IPS-20b (cell line): ENCODE results near the gene RPL15.
"Not testable (repeated sequence)": the region's sequence is repeated elsewhere in the genome, so short reads cannot be mapped to it uniquely, and the experiment has no call there.

Experiments
- H3K27ac ChIP-seq: one replicate; pipeline ENCODE4 v1.5.1; 2013; ENCODE audit warnings: low read length
- H3K27me3 ChIP-seq: 2 replicates; pipeline ENCODE4 v1.6.1; 2013; ENCODE audit warnings: mild to moderate bottlenecking, low read length, inconsistent platforms; ENCODE audit not compliant: insufficient read depth
- H3K36me3 ChIP-seq: 2 replicates; pipeline ENCODE4 v1.6.1; 2013; ENCODE audit warnings: low read depth, mild to moderate bottlenecking, inconsistent platforms, low read length, moderate library complexity; ENCODE audit not compliant: insufficient read depth
- H3K4me1 ChIP-seq: 2 replicates; pipeline ENCODE4 v1.6.1; 2013; ENCODE audit warnings: mild to moderate bottlenecking, control low read depth, inconsistent platforms, low read length, moderate library complexity; ENCODE audit not compliant: insufficient read depth
- H3K4me3 ChIP-seq: 2 replicates; pipeline ENCODE4 v1.5.1; 2013; ENCODE audit warnings: mild to moderate bottlenecking, low read length, inconsistent platforms
- H3K9ac ChIP-seq: 2 replicates; pipeline ENCODE4 v1.6.1; 2013; ENCODE audit warnings: low read depth, mild to moderate bottlenecking, inconsistent platforms, low read length, moderate library complexity
- H3K9me3 ChIP-seq: 2 replicates; pipeline ENCODE4 v1.6.1; 2013; ENCODE audit warnings: mild to moderate bottlenecking, low read depth, low read length, inconsistent platforms; ENCODE audit not compliant: insufficient read depth

Gene RPL15

DNA sequence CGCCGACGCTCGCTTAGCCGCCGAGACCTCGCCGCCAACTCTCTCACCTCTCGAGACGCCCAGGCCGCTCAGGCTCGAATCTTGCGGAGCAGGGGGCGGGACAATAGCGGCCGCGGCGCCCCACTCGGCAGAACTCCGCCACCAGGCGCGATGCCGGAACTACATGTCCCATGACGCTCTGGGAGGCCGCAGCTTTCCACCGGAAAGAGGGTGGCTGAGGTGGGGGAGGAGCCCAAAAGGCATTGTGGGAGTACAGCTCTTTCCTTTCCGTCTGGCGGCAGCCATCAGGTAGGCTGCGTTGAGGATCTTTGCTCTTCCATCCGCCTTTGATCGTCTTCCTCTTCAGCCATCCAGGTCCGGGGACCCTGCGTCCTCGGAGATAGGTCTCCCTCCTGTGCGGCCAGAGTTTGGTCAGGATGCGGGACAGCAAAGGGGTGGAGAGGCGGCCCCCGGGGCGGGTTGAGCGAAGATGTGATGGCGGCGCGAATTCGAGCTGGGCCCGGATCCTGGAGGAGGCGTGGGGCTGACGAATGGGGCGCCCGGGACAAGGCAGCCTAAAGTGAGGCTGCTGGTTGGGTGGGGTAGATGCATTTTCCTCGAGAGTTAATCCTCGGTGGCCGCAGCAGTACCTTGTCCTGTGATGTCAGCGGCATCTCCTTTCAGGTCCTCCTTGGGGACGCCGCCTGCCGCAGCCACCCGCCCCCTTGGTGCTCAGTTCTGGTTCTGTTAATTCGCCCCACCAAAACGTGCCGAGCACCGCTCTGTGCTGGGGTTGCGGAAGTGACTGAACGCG lies at the start of gene RPL15, which contains the start of gene NKIRAS1:
Gene RPL15, plus strand, starts transcription at position 247 of the 793 bp plus-strand sequence. CDS start 728 bp downstream, outside the sequence.
Gene NKIRAS1, minus strand, starts transcription at position 105 of the 793 bp plus-strand sequence. CDS start 6,086 bp downstream, outside the sequence.
- H3K4me3 ChIP-seq: peak within 1 kb of the TSS; percentile 100
- peak within 1 kb of the TSS; percentile 87 for H3K27ac ChIP-seq
- peaks cover 43% of the 10 kb centered on the region for H3K36me3 ChIP-seq
- H3K27me3 ChIP-seq: peaks cover 11% of the 10 kb centered on the region; the same call in 1 of the 2 replicates
- no peaks in the 10 kb centered on the region for H3K9me3 ChIP-seq
- peak within 1 kb of the TSS; percentile 99 for H3K9ac ChIP-seq
- peaks cover 9% of the 10 kb centered on the region for H3K4me1 ChIP-seq

DNA sequence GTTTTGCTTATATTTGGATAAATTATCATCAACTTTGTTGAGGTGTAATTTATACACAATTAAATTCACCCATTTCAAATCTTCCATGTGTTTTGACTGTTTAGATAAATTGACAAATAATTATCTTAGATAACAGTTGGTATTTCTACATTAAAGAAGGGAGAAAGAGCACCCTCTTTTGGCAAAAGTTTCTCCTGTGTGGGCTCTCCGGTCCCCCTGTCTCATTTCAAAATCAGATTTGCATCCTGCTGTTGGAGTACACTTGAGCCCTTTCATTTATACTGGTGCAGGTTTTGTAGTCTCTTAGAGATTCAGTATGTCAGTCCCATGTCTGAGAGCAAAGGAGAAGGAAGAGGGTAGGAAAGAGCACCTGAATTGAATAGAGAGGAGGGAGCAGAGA lies 49.5 kb upstream of the RPL15 start:
- no peak overlapping the region for H3K27ac ChIP-seq
- no peaks in the 10 kb centered on the region; the same call in 1 of the 2 replicates for H3K9me3 ChIP-seq
- H3K9ac ChIP-seq: no peak overlapping the region
- no peaks in the 10 kb centered on the region for H3K27me3 ChIP-seq
- H3K4me1 ChIP-seq: peaks cover 17% of the 10 kb centered on the region
- H3K4me3 ChIP-seq: no peak overlapping the region
- H3K36me3 ChIP-seq: no peaks in the 10 kb centered on the region

DNA sequence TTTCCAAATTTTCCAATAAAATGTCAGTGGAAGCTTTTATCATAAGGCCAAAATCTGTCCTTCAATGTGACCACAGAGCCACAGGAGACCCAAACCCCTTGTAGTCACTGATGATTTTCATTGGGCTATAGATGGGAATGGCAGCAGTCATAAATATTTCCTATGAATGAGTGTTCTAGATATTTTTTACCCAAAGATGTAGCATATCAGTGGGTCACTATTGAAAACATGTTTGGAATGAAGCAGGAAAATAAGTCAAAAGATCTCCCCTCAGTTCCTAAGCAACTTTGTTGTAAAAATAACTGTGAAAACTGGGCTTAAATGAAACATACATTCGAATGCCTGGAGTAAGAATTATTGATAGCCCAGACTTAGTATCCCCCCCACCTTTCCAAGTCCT lies 49.1 kb upstream of the RPL15 start:
- no peak overlapping the region for H3K4me3 ChIP-seq
- no peak overlapping the region for H3K27ac ChIP-seq
- H3K36me3 ChIP-seq: no peaks in the 10 kb centered on the region
- H3K27me3 ChIP-seq: no peaks in the 10 kb centered on the region
- H3K9ac ChIP-seq: no peak overlapping the region
- peaks cover 17% of the 10 kb centered on the region for H3K4me1 ChIP-seq
- no peaks in the 10 kb centered on the region; the same call in 1 of the 2 replicates for H3K9me3 ChIP-seq

DNA sequence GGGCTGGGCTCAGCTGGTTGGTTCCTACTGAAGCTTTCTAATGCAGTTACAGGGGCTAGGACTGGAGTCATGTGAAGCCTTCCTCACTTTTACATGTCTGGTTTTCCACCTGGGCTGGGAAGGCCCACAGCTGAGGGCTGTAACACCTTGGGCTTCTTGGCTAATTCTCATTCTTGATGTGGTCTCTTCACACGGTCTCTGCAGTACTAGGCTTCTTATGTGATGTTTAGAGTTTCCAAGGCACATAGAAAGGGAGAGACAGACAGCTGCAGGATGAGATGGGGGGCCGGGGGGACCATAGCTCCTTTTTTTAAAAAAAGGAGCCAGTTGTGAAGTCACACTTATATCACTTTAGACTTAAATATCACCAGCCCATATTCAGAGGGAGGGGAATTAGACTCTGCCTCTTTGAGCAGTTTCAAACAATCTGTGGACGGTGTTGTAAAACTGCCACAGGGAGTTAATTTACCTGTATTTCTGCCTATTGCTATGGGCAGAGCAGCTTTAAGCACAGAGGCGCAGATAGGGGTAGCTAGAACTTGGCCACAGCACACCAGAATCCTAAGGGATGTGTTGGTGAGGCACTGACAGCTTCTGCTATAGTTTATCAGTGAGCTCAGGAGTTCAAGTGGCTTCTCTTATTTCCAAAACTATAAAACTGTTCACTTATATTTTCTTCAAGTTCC lies 46.8 kb upstream of the RPL15 start:
- Histone ChIP-seq H3K27ac (no peak overlapping the region), H3K4me1 (peaks cover 15% of the 10 kb centered on the region), H3K36me3 (no peaks in the 10 kb centered on the region), H3K9me3 (no peaks in the 10 kb centered on the region; the same call in 1 of the 2 replicates), H3K4me3 (no peak overlapping the region), H3K9ac (no peak overlapping the region), H3K27me3 (no peaks in the 10 kb centered on the region)

DNA sequence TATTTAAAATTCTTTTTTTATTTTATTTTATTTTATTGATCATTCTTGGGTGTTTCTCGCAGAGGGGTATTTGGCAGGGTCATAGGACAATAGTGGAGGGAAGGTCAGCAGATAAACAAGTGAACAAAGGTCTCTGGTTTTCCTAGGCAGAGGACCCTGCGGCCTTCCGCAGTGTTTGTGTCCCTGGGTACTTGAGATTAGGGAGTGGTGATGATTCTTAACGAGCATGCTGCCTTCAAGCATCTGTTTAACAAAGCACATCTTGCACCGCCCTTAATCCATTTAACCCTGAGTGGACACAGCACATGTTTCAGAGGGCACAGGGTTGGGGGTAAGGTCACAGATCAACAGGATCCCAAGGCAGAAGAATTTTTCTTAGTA lies 46.3 kb upstream of the RPL15 start:
- not testable (repeated sequence) for H3K9ac ChIP-seq, H3K4me1 ChIP-seq, H3K27ac ChIP-seq, H3K36me3 ChIP-seq, H3K27me3 ChIP-seq, H3K9me3 ChIP-seq, H3K4me3 ChIP-seq

DNA sequence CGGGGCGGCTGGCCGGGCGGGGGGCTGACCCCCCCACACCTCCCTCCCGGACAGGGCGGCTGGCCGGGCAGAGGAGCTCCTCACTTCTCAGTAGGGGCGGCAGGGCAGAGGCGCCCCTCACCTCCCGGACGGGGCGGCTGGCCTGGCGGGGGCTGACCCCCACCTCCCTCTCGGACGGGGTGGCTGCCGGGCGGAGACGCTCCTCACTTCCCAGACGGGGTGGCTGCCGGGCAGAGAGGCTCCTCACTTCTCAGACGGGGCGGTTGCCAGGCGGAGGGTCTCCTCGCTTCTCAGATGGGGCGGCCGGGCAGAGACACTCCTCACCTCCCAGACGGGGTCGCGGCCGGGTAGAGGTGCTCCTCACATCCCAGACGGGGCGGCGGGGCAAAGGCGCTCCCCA lies 45.6 kb upstream of the RPL15 start:
- H3K27ac ChIP-seq, H3K4me1 ChIP-seq, H3K4me3 ChIP-seq, H3K36me3 ChIP-seq, H3K9ac ChIP-seq, H3K9me3 ChIP-seq, H3K27me3 ChIP-seq: not testable (repeated sequence)

DNA sequence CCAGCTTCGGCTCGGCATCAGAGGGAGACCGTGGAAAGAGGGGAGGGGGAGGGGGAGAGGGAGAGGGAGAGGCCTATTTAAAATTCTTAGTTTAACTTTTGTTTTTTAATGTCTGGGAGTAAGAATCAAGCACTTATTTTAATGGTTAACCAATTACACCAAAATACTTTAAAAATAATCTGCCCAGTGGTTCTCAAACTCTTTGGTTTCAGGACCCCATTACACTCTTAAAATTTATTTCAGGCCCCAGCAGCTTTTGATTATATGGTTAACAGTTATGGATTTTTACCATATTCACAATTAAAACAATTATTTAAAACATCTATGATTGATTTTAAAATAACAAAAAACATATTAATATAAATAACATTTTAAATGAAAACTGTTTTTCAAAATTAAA lies 44.6 kb upstream of the RPL15 start:
- H3K4me3 ChIP-seq: no peak overlapping the region
- no peaks in the 10 kb centered on the region for H3K36me3 ChIP-seq
- no peak overlapping the region for H3K9ac ChIP-seq
- no peak overlapping the region for H3K27ac ChIP-seq
- H3K4me1 ChIP-seq: no peaks in the 10 kb centered on the region; the same call in 1 of the 2 replicates
- H3K27me3 ChIP-seq: no peaks in the 10 kb centered on the region
- no peaks in the 10 kb centered on the region; the same call in 1 of the 2 replicates for H3K9me3 ChIP-seq

DNA sequence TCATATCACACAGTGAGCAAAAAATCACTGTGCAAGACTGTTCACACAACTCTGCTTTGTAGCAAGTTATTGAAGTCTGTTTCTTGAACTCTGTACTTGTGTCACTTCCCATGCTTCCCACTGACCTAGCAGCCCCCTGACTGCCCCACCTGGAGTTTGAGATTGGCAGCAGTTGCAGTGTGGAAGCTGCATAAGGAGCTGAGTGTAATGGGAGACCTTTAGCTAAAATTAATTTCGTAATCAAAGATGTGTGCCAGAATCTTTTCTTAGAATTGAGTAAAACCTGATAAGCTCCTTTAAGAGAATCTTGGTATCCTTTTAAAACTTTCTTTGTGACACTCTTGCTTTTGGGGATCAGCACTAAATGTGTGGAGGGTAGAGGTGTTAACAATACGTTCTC lies 43.0 kb upstream of the RPL15 start:
- H3K27ac ChIP-seq: no peak overlapping the region
- peaks cover 10% of the 10 kb centered on the region for H3K9me3 ChIP-seq
- no peaks in the 10 kb centered on the region for H3K27me3 ChIP-seq
- no peak overlapping the region for H3K4me3 ChIP-seq
- H3K4me1 ChIP-seq: no peaks in the 10 kb centered on the region
- H3K9ac ChIP-seq: no peak overlapping the region
- peaks cover 11% of the 10 kb centered on the region for H3K36me3 ChIP-seq

DNA sequence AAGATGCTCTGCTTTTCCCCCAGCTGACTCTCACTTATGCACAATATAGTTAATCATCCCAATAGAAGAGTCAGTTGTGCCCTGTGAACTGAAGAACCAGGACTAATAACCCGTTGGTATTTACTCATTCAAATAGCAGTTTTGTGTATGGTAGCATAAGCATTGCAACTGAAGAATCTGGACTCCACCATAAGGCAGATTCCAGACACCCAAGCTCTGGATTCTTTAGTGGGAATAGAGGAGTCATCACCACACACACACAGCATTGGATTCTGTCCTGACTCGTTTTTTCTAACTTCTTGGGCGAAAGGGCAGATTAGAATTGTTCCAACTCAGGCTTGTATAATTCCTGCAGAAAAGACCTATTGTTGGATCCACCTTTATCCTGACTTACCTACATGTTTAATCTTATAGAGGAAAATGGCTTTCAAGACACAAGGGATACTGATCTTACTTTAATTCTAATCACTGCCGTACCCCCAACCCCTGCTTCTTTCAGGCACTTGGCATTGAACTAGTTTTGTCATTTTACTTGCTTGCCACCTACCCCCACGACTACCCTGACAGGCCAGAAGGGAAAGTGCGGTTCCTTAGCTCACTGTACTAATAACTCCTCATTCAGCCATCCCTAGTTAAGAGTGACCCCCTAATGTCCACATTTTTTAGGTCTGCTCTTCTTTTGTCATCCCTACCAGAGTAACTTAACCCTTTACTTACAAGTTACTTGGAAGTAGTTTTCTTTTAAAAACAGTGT lies 42.4 kb upstream of the RPL15 start:
- Histone ChIP-seq H3K9me3 (peaks cover 11% of the 10 kb centered on the region), H3K27me3 (no peaks in the 10 kb centered on the region), H3K9ac (no peak overlapping the region), H3K27ac (no peak overlapping the region), H3K4me3 (no peak overlapping the region), H3K4me1 (no peaks in the 10 kb centered on the region), H3K36me3 (peaks cover 17% of the 10 kb centered on the region)

DNA sequence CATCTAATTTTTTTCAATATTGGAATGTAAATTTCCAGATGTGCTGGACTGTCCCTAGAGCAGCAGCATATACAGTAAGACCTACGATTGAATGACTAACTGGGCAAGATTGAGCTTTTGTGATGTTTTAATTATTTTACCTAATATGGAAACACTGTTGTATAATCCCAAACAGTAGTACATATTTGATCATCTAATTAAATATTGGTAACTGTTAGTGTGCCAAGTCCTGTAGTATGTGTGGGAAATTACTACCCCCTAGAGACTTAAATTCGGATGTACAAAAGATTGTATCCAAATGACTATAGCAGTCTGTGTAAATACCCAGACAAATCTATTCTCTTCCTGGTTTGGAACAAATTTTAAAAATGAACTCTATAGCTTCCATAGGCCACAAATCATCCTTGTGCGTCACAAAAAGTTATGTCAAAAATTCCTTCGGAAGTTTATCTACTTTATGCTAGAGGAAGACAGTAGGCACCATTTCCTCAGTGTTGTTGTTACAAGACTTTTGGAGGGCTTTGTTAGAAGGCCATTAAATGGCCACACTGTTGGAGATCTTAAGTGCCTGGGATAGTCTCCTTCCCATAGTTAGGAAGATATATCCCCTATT lies 41.7 kb upstream of the RPL15 start:
- peaks cover 11% of the 10 kb centered on the region for H3K9me3 ChIP-seq
- no peak overlapping the region for H3K4me3 ChIP-seq
- H3K27ac ChIP-seq: no peak overlapping the region
- H3K9ac ChIP-seq: no peak overlapping the region
- H3K36me3 ChIP-seq: peaks cover 17% of the 10 kb centered on the region
- H3K27me3 ChIP-seq: no peaks in the 10 kb centered on the region
- no peaks in the 10 kb centered on the region for H3K4me1 ChIP-seq

DNA sequence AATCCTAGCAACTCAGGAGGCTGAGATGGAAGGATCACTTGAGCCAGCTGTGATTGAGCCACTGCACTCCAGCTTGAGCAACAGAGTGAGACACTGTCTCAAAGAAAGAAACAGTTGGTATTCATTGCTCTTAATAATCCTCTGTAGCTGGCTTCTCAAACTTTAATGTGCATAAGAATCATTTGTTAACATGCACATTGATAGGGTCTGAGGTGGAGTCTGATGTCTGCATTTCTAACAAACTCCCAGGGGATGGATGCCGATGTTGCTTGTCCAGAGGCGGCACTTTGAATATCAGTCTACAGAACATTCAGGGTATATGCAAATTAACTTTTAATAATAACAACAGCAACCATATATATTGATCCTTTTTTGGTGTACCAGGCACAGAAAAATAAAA lies 40.0 kb upstream of the RPL15 start:
- Histone ChIP-seq H3K27ac (no peak overlapping the region), H3K9me3 (peaks cover 11% of the 10 kb centered on the region), H3K36me3 (peaks cover 24% of the 10 kb centered on the region), H3K4me1 (no peaks in the 10 kb centered on the region), H3K4me3 (no peak overlapping the region), H3K27me3 (no peaks in the 10 kb centered on the region), H3K9ac (no peak overlapping the region)
